Non-pigmented ciliary epithelial cell (primary cell): ENCODE measurements around the gene DRD2.

Experiments used
- DNase-seq: peaks from one replicate; pipeline ENCODE4 v3.0.0-alpha.2; 2010; ENCODE audit warnings: low read depth

DRD2 gene

DNA sequence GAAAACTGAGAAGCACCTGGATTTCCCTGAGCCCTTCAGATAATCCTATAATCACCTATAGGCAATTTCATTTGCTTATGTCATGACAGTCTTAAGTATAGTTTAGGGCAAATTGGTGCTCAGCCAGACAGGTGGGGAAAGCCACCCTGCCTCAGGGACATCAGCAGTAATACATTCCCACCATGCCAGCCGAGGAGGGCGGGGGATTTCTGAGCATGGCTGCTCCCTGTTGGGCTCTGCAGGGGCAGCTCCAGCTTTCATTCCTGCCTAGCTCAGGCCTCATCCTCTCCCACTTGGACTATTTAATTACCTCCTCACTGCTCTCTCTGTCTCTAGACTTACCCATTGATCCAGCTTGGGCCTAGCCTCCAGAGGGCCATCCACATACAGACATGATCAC lies 9.0 kb upstream of the DRD2 start:
- DNase-seq = no peak

DNA sequence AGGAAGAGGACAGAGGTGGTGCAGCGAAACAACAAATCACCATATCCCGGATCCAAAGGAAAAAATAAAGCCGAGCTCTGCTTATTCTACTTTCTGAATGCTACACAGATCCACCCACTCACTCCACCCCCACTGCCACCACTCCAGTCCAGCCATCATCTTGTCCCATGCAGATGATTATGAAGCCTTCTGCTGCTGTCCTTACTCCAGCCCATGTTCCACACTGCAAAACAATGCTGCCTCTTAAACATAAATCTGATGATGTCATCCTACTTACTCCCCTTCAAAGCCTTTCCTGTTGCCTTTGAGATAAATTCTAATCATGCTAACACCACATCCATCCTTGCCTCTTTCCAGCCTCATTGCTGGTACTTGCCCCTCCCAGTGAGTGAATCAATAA lies 6.5 kb upstream of the DRD2 start:
- DNase-seq = no peak

DNA sequence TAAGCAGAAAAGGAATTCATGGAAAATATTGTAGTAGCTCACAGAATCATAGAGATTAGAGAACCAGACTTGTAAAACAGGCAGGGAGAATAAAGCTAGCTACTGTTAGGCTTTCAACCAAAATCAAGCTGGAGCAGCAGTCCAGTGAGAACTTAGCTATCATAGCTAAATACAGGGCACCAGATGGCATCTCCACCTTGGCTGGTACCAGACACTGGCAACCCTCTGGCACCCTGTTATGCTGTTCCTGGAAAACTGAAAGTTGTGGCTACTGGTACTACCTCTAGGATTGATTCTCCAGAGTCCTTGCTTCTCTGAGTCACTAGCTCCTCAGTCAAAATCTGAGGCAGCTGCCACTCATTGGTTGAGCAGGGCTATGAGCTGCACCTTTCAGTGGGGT lies 6.0 kb upstream of the DRD2 start:
- DNase-seq = no peak

DNA sequence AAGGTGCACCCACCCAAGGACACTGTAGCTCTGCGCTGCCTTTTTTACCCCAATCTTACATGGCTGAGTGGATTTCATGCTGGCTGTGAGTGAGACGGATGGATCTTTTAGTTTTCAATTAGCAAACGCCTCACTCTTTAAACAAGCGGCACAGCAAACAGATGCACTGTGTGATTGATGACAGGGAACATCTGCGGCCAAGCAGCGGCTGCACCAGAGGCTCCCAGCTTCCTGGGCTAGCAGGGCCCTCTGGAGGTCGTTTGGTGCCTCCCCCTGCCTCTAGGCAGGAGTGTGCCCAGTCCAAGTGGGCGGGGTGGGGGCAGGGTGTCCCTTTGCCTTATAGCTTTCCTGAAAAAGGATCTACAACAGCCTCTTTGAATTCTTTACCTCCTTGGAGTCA lies 2.1 kb upstream of the DRD2 start:
- DNase-seq = no peak

DNA sequence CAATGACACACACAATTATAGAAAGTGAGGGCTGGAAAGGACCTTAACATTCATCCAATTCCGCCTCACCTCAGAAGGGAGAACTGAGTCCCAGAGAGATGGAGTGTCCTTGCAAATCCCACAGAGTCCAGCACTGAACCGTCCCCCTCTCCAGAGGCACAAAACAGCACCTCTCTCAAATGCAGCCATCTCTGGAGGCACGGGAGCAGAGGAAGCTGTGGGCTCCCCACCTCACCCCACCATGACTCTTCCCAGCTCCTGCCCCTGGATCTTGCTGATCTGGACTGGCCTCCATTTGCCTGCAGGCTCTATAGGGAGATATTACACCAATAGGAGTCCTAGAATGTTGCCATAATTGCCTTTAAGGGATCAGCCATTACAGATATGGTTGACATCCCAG lies 1.4 kb upstream of the DRD2 start:
- no peak for DNase-seq

DNA sequence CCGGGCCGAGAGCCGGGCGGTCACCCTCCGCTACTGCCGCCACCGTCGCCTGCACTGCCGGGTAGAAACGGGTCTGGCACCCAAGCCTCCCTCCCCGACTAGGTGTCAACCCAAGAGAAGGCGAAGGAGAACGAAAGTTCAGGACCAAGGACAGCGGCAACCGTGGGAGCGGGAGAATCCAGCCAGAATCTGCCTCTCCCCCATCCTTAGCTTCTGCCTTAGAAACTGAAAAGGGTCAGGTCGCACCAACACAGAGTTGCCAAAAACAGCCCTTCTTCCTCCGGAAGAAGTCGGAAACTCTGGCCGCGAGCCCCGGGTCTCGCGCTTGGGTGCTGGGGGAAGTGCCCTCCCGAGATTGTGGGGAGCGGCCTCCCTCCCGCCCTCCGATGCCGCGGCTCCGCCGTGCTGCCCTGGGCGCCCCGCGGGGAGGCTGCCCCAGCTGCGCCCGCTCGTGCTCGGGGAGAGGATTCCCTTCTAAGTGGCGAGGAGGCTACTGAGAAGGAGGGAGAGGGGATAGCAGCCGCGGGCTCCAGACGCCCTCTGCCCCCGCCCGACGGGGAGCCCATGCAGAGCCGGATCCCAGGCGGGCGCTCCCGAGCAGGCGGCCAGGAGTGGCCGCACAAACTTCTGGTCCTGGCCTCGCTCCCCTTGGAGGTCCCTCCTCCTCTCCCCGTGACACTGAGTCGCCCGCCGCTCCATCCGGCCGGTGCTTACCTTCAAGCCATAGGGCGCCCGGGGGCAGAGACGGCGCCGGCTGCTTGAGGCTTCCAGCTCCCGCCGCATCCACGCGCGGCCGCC lies 637 bp downstream of the DRD2 start:
- DNase-seq = peak; percentile 27

DNA sequence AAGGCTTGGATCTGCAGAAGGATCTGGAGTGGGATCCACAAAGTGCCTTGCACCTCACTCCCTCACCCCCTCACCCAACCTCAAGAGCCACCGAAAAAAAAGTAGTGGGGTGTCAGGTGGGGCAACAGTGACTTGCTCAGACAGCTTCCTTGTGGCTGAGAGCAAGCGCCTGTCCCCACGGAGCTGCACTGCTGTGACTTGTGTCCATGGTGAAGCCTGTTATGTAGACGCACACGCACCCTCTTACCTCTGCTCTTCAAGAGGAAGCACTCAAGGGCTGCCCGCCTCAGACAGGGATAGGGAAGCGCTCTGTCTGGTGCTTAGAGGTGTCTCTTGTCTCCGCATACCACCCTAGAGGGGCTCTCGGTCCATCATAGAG lies 1.2 kb downstream of the DRD2 start:
- no peak for DNase-seq

DNA sequence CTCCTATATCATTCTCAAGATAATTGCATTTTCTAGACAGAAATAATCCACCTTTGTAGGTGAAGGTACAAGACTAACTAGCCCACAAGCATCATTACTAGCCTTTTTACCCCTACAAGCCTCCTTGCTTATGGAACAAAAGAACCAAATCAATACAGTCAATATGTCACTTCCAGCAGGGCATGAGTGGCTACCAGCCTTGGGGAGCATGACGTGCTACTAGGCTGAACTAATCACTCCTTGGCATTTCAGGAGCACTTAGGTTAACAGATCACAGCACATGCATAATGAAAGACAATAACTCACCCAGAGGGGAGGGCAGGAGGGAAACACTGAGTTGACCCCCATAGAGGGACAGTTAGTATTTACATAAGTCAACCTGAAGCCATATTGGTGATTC lies 2.7 kb downstream of the DRD2 start:
- DNase-seq = no peak

DNA sequence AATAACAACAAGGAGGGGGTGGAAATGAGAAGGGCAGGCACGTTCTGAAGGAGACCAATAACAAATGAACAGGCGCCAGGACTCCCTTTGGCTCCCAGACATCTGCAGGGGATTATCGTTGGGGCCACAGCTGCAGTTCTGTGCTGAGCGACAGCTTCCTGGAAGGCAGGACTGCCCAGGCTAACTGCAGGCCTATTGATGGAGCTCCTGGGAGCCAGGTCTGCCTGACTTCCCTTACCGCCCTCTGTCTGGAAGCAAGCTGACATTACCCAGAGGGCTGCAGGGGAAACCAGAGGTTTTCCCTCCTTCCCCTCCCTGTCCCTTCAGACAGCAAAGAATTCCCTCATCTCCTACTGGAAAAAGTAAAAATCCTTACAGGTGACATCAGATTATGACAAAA lies 5.0 kb downstream of the DRD2 start:
- DNase-seq = no peak

DNA sequence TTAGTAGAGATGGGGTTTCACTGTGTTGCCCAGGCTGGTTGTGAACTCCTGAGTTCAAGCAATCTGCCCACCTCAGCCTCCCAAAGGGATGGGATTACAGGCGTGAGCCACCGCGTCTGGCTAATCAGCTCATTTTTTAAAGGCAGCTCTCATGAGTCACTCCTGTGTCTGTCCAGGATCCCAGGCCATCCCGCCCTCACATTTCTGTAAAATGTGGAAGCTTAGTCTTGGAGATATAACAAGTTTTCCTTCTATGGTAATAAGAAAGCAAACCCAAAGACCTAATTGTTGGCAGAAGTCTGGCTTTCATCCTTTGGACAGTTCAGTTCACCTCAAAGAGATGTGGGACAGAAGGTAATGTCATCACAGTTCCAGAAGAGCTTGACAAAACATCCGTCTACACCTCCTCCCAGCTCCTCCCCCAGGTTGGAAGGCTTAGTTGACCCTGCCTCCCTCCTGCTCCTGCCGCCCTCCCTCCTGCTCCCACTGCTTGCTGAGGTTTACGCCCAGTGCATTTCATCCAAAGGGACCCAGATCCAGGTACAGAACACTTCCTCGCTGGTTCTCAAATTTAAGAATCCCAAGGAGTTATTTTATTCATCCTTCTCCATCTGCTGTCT lies 6.4 kb downstream of the DRD2 start:
- DNase-seq = no peak

DNA sequence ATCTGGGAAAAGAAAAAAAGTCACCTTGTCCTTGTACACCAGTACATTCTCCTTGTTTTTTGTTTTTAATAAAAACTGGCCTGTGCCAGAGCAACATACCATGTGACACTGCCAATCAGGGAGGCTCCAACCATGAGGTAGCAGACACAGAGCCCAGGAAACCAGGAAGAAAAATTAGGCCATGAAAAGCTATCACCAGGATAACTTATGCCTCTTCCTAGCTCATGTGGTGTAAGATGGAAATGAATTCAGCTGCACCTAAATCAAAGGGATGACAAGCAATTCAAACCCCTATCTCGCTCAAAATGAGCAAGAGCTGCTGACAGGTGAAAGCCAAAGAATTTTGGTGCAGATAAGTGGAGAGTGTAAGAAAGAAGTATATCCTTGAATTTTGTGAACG lies 7.7 kb downstream of the DRD2 start:
- DNase-seq = no peak

DNA sequence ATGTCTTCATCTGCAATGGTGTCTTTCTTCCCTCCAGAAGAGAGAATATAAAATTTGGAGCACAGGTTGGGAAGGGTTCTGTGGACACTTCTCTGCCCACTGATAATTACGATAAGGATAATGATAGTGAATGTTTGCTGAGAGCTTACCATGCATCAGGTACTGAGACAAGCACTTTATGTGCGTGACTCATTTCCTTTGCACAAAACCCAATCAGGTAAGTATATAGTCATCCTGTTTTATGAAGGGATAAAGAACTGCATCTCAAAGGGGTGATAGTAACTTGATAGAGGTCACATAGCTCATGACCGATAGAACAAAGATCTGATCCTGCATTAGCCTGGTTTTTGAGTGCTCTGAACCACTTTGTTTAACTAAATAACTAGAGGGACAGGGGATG lies 9.4 kb downstream of the DRD2 start:
- DNase-seq = no peak

DNA sequence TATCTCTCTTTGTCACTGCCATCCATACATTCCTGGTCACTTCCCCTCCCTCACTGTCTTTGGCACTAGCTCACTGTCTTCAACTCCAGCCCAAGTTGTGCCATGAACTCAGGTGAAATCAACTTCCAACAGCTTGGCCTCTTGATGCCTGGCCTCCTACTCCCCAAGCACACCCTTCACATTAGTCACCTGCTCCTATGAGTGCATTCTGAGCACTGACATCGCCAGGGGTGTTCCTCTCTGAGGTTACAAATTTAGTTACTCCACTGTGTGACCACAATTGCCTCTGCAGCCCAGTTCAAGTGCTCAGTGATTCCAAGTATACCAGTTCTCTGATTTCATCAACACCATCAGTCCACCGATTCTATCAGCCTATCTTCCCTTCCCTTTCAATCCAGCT lies 10.8 kb downstream of the DRD2 start:
- no peak for DNase-seq

DNA sequence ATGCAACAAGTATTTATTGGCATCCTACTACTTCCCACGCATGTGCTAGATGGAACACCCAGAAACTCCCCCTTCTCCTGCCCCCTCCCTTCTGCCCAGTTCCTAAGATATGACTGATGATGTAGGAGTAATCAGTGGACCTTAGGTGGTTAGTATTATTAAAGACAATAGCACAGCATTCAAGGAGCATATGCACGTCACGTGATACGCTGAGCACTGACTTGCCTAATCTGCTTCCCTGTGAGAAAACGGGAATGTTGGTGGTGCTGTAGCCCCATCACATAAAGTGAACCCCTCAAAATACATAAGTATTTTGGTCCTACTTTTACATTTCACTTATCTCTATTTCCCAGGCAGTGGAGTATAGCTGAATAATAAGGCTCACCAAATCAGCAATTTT lies 12.4 kb downstream of the DRD2 start:
- DNase-seq = no peak

DNA sequence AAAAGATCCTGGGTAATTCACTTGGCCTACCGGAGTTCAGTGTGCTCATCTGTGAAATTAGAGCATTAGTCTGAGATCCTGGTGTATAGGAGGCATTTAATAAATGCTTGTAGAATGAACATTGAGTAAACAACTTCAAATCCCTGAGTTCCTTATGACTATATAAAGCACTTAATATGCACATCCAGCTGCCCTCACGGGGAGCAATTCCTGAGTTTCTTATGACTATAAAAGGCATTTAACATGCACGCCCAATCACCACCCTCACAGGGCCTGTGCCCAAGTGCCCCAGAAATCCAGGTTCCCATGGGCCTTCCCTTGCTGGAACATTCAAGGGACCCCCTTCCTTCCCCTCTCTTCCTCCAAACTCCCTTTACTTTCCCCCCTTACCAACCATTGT lies 13.6 kb downstream of the DRD2 start:
- DNase-seq = no peak

DNA sequence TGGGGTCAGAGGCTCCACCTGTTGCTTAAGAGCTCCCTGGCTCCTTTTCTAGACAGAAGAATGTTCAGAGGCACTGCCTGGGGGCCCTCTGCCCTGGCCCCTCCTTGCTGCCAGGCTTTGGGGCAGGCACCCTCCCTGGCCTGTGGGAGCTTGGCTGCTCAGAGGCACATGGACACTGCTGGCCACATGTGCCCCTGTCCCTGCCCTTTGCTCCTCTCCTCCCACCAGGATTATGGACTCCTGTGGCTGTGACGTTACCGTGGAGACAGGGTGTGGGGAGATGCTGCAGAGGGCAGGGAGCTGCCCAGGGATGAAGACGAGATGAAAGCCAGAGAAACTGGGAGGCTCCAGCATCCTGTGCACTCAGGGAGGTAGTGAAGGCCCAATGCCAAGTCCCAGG lies 14.7 kb downstream of the DRD2 start:
- DNase-seq = no peak

DNA sequence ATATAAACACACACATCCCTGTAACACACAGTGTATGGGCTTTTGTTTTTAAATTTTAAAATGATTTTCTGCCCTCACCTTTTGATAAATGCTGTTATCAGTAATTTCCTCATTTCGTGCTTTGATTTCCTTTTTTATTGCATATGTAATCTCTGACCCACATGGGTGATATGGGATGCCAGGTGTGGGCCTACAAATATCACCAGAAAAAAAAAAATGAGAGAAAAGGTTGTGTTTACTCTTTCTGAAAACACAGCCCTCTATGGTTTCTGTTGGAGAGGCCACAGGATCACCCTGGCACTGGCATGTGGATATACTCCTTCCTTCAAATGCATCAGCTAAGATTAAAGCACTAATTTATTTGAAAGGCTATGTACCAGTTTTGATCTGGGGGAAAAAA lies 17.0 kb downstream of the DRD2 start:
- no peak for DNase-seq

DNA sequence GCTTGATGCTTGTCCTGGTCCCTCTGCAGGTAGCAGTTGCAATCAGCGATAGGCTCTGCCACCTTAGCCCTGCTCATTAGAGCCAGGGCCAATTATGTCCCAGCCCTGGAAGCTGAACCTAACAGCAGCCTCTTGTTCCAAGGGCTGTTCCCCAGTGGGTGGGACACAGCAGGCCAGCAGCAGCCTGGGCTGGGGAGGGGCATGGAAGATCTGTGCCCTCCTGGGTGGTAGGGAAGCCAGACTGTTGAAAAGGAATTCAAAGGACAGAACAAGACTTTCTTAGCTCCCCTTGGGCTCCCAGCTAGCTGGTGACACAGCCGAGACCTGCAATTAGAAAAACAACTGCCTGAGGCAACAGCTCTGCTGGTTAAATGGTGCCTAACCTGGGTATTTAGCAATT lies 17.4 kb downstream of the DRD2 start:
- DNase-seq = no peak

DNA sequence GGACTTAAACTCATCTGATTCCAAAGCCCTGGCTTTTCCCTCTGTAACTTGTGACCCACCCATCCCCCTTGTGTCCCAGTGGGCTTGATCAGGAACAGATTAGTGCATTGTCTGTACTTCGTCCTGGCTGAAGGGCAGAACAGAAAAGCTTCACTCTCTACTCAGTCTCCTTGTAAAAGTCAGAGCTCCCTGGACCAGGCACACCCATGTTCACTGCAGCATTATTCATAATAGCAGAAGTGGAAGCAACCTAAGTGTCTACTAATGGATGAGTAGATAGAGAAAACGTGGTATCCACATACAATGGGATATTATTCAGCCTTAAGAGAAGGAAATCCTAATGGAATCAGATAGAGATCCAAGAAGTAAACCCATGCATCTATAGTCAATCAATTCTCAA lies 20.7 kb downstream of the DRD2 start:
- DNase-seq = no peak

DNA sequence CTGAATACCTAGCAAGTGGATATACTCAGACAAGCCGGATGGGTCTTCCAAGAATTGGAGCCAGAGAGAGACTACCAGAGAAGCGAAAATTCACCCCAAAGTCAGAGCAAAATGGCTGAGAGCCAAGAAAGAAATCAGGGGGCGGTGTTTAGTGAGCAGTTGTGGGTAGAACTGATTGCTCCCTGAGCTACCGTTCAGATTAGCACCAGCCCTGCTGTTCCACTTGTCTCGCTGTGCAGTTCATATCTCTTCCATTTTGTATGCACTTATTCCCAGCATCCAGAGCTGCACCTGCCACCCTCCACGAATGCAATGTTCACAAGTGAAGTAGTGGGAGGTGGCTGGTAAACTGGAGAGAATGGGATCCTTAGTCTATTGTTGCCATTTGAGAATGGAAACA lies 25.5 kb downstream of the DRD2 start:
- DNase-seq = no peak

DNA sequence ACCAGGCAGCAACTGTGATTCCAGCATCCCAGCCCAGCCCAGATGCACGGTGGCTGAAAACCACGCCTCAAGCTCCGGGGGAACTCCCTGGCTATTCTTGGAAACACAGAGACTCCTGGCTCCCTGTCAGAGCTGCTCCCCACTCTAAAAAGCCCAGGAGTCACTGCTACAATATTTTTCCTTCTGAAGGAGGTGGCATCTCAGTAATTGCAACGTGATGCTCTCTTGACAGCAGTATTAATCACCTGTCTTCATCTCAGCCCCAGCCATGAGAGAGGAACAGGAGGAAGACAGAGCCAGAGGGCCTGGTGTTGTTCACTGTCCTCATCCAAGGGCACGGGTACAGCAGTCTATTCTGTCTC lies 26.9 kb downstream of the DRD2 start:
- no peak for DNase-seq

DNA sequence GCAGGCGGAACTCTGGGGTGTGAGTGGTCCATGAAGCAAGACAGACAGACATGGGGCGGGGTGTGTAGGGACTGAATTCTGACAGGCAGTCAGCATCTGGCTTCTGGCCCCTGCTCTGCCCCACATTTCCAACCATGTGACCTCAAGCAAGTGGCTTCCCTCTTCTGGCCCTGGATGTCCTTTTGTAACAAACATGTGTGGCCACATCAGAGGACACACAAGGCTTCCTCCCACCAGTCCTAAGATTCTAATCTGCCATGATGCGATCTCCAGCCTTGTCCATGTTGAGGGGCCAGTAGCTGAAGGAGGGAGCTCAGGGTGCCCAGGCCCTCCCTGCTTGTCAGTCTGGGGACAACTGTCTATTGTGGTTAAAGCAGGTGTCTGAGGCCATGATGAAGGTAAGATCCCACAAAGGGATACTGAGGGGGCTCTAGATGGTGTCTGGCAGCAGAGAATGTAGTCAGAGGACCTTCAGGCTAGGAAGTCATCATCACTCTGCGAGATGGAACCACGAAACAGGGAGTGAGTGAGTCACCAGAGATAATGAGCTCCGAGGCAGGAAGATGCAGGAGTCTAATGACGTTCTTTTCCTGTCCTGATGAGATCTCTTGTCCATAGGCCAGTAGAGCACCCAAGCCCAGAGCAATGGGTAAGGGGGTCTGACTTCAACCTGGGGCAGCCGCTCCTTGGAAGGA lies 27.4 kb downstream of the DRD2 start:
- DNase-seq = peak; percentile 51

DNA sequence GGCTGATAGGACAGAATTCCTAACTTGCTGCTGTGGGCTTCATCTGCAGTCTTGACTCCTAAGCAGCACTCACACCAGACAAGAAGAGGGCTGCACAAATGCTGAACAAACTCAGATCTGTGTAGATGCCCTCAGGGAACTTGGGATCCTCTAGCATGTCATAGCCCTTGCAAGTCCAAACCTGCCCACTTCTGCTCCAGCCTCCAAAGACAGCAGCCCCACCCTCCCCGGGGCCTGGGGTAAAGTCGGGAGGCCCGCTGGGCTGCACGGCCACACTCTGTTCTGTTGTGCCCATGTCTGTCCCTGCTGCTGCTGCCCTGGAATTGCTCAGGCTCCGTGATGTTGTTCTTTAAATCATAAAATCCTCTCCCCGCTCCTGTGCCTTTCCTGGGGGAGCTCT lies 28.3 kb downstream of the DRD2 start:
- no peak for DNase-seq

DNA sequence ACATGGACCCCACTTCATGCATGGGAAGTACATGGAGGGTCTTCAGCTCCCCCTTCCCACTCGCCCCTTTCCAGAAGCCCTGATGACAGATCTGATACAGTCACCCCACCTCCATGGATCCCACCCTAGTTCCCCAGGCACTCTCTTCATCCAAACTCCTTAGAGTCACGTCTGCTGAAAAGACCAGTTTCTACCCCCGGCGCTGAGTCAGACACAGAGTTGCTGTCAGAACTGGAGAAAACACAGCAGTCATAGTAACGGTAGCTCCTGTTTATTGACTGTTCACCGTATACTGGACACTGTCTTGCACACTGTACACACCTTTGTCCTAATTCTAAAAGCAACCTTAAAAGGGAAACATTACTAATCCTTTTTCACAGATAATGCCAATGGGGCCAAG lies 29.1 kb downstream of the DRD2 start:
- DNase-seq = peak; percentile 15
